ENCODE data around the gene TOLLIP. TPM values are rescaled to one million over a fixed set of nuclear protein-coding genes. Genes with fewer than 3 reads are reported as not detected.

The TOLLIP gene
- total and polyA plus RNA-seq, 9 of the 15 experiments (the other 6 are each of a cell fraction or from before 2014, with no cell fraction given), result 0.23 to 22.8 (median 7.1) TPM

GRCh38 chr11:1309498-1310317 lies at the start of gene TOLLIP (continued):
- TF ChIP-seq CBX2 (IDR thresholded peaks at IDR 0.05; ENCODE audit: insufficient read depth, low read length, poor library complexity, severe bottlenecking) (no peak), ASH1L (IDR thresholded peaks at IDR 0.05; ENCODE audit: borderline replicate concordance, low read depth, partially characterized antibody) (no peak), RBM14 (IDR thresholded peaks at IDR 0.05; ENCODE audit: borderline replicate concordance, insufficient read depth, low read depth, low read length) (0 out of 2 replicates have a peak, but pooled peaks have one; percentile 74), ELF1 (tag; IDR thresholded peaks at IDR 0.05) (no peak), ZNF24 (IDR thresholded peaks at IDR 0.05) (0 out of 2 replicates have a peak, but pooled peaks have one; percentile 8), LCOR (CRISPR knock-in tag; IDR thresholded peaks at IDR 0.05) (peak; percentile 67; the same call in 1 of the 2 replicates), NKRF (IDR thresholded peaks at IDR 0.05; ENCODE audit: borderline replicate concordance) (no peak), ZNF395 (CRISPR knock-in tag; IDR thresholded peaks at IDR 0.05) (peak; percentile 91), DIDO1 (tag; IDR thresholded peaks at IDR 0.05; ENCODE audit: low read depth) (no peak), ZNF282 (CRISPR knock-in tag; IDR thresholded peaks at IDR 0.05) (no peak), TCF3 (CRISPR knock-in tag; IDR thresholded peaks at IDR 0.05) (no peak), BRD4 (IDR thresholded peaks at IDR 0.05) (no peak), ZNF146 (CRISPR knock-in tag; IDR thresholded peaks at IDR 0.05; ENCODE audit: unreplicated experiment) (no peak), THRAP3 (IDR thresholded peaks at IDR 0.05; ENCODE audit: borderline replicate concordance) (no peak), ZNF239 (CRISPR knock-in tag; IDR thresholded peaks at IDR 0.05) (0 out of 2 replicates have a peak, but pooled peaks have one; percentile 18), SPI1 (IDR thresholded peaks at IDR 0.05; ENCODE audit: borderline replicate concordance, low read depth, low read length) (no peak), CLOCK (CRISPR knock-in tag; IDR thresholded peaks at IDR 0.05; ENCODE audit: borderline replicate concordance) (no peak), CBFA2T2 (conservative IDR thresholded peaks at IDR 0.05) (no peak), SMARCA4 (IDR thresholded peaks at IDR 0.05) (no peak), NCOA2 (IDR thresholded peaks at IDR 0.05; ENCODE audit: partially characterized antibody in 2 of 2) (no peak), ZZZ3 (IDR thresholded peaks at IDR 0.05) (no peak)

Data from K562 (cell line).